Left ventricle myocardium inferior (tissue), 1 donor: ENCODE results near the gene GZMH. TPM values are rescaled to one million over a fixed set of nuclear protein-coding genes. Genes with fewer than 3 reads are reported as not detected.

Source experiments
- DNase-seq: peaks from one replicate; pipeline ENCODE4 v3.0.0-alpha.2; 2020
- H3K27ac ChIP-seq: fragments of 200-600 bp; replicated peaks from 2 replicates; pipeline ENCODE4 v1.8.0; 2021
- H3K27me3 ChIP-seq: fragments of 200-600 bp; 2 replicates; pipeline ENCODE4 v1.8.0; 2021; ENCODE audit warnings: low read depth
- H3K36me3 ChIP-seq: fragments of 200-600 bp; 2 replicates; pipeline ENCODE4 v1.8.0; 2021
- H3K4me1 ChIP-seq: fragments of 200-600 bp; 2 replicates; pipeline ENCODE4 v1.8.0; 2021
- H3K4me3 ChIP-seq: fragments of 200-600 bp; 2 replicates; pipeline ENCODE4 v1.8.0; 2021; ENCODE audit warnings: mild to moderate bottlenecking, moderate library complexity
- H3K9me3 ChIP-seq: fragments of 200-600 bp; replicated peaks from 2 replicates; pipeline ENCODE4 v1.8.0; 2021
- CTCF ChIP-seq: fragments of 200-600 bp; IDR thresholded peaks from 2 replicates; pipeline ENCODE4 v1.8.0; 2021; ENCODE audit warnings: antibody characterized with exemption, mild to moderate bottlenecking, borderline replicate concordance
- intact Hi-C: fragments of 100-400 bp; cut with micrococcal nuclease; formaldehyde crosslinking; loops from one replicate; pipeline ENCODE4 v1.11.0; 2022
- total RNA-seq: library from RNA; stranded (reverse); fragmentation: NEBNext Ultra II Directional; extraction: Animal tissue kit (Norgen Biotek cat#: 25700); gene quantifications from one replicate; pipeline ENCODE4 v1.2.1, GENCODE V29; 2021
- donor health status: DM: no; HTN: yes; CAD: no; lungs with severe emphysema.

GZMH gene
- total RNA-seq, 1 donor from 2014 or later, result not detected

GRCh38 chr14:24632761-24633160, 23.3 kb upstream of the GZMH start:
- no peak for DNase-seq
- intact Hi-C loops, result no loop called here
- no peaks in the 10 kb centered on the region for H3K4me1 ChIP-seq
- H3K27me3 ChIP-seq, result peaks cover 13% of the 10 kb centered on the region
- H3K9me3 ChIP-seq, result no peaks in the 10 kb centered on the region
- no peak overlapping the region for H3K27ac ChIP-seq
- no peak overlapping the region for H3K4me3 ChIP-seq
- TF ChIP-seq CTCF, result no peak
- H3K36me3 ChIP-seq, result no peaks in the 10 kb centered on the region

GRCh38 chr14:24632336-24632735, 22.9 kb upstream of the GZMH start:
- Histone ChIP-seq H3K9me3 (no peaks in the 10 kb centered on the region), H3K4me3 (no peak overlapping the region), H3K27me3 (peaks cover 13% of the 10 kb centered on the region), H3K27ac (no peak overlapping the region), H3K36me3 (no peaks in the 10 kb centered on the region), H3K4me1 (no peaks in the 10 kb centered on the region)
- no peak for DNase-seq
- intact Hi-C loops, result no loop called here
- TF ChIP-seq CTCF, result no peak

GRCh38 chr14:24631749-24632335, 22.4 kb upstream of the GZMH start:
- intact Hi-C loops, result no loop called here
- H3K27ac ChIP-seq, result no peak overlapping the region
- H3K36me3 ChIP-seq, result no peaks in the 10 kb centered on the region
- H3K27me3 ChIP-seq, result peaks cover 13% of the 10 kb centered on the region
- H3K4me1 ChIP-seq, result no peaks in the 10 kb centered on the region
- no peak overlapping the region for H3K4me3 ChIP-seq
- no peak for DNase-seq
- TF ChIP-seq CTCF, result no peak
- no peaks in the 10 kb centered on the region for H3K9me3 ChIP-seq

- no peaks in the 10 kb centered on the region for H3K36me3 ChIP-seq
- no peak overlapping the region for H3K4me3 ChIP-seq
- no peak for TF ChIP-seq CTCF
- no peaks in the 10 kb centered on the region for H3K4me1 ChIP-seq
- intact Hi-C loops, result no loop called here
- no peak overlapping the region for H3K27ac ChIP-seq
- H3K9me3 ChIP-seq, result no peaks in the 10 kb centered on the region
- peaks cover 13% of the 10 kb centered on the region for H3K27me3 ChIP-seq
- DNase-seq, result no peak
Measured at GRCh38 chr14:24630872-24631477, 21.5 kb upstream of the GZMH start.

DNA sequence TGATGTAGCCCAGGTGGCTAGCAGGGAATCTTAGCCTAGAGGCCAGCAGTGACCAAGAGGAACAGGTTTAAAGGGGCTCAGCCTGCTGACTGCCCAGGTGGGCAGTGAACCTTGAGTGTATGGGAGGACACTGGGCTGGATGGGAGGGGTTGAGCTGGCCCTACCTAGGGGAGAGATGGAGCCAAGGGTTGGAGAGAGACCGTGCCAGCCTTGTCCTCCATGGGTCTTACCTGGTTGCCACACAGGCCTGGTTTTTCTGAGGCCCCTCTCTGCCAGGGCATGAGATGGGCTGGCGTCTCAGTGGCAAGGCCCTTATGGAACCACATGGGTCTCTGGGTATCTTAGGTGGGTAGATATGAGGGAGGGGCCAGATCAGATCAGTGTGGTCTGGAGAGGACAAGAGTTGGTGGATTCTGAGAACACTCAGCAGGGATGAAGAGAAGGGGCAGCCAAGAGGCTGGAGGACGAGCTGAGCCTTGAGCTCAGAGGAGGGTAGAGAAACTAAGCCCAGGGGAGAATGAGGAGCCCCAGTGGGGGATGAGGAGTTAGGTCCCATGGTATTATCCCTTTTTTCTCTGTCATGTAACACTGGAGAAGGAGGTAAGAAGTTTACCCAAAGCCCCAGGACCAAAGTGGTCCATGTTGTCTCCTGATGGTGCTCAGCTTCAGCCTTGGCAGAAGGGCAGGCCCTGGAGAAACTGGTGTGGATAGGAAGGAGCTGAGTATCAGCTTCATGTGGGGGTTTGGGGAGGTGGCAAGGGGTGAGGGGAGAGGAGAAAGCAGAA, 20.8 kb upstream of the GZMH start:
- H3K4me3 ChIP-seq, result no peak overlapping the region
- no peaks in the 10 kb centered on the region for H3K36me3 ChIP-seq
- no peak for DNase-seq
- no peaks in the 10 kb centered on the region for H3K9me3 ChIP-seq
- H3K27me3 ChIP-seq, result peaks cover 7% of the 10 kb centered on the region
- H3K27ac ChIP-seq, result no peak overlapping the region
- TF ChIP-seq CTCF, result no peak
- H3K4me1 ChIP-seq, result no peaks in the 10 kb centered on the region
- intact Hi-C loops, result no loop called here
